ENCODE data around the gene LY6G6C. TPM values are rescaled to one million over a fixed set of nuclear protein-coding genes. Genes with fewer than 3 reads are reported as not detected.

The LY6G6C gene
- total and polyA plus RNA-seq, 2 of the 13 experiments (the other 11 are each of a cell fraction or from before 2014, with no cell fraction given) = 0.15 TPM; not detected in 1

DNA sequence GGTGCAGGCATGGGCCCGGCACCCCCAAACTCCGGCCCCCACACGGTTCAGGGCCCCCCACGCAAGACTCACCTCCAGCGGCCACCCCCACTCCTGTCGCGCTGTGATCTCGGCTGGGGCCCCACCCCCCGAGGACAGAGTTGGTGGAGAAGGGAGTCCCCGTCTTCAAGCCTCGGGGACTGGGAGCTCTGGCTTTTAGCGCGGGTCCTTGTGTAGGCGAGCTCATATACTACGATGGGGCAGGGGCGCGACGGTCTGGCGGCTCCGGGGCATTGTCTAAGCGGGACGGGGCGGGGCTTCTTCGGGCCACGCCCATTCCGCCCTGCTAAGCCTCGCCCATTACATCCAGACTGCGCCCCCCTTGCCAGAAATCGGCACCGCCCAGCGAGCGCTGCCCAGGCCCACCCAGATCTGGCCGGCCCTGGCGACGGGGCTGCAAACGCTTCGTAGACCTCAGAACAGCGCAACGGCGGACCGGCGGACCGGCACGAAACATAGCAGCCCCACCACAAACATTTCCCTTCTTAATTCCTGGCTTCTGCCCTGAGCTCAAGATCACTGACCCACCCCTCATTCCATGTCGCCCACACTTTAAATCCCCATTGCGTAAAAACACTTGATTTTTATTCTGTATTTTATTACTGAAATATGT, 8.6 kb upstream of the LY6G6C start (continued):
- TF ChIP-seq, protein P1, sequence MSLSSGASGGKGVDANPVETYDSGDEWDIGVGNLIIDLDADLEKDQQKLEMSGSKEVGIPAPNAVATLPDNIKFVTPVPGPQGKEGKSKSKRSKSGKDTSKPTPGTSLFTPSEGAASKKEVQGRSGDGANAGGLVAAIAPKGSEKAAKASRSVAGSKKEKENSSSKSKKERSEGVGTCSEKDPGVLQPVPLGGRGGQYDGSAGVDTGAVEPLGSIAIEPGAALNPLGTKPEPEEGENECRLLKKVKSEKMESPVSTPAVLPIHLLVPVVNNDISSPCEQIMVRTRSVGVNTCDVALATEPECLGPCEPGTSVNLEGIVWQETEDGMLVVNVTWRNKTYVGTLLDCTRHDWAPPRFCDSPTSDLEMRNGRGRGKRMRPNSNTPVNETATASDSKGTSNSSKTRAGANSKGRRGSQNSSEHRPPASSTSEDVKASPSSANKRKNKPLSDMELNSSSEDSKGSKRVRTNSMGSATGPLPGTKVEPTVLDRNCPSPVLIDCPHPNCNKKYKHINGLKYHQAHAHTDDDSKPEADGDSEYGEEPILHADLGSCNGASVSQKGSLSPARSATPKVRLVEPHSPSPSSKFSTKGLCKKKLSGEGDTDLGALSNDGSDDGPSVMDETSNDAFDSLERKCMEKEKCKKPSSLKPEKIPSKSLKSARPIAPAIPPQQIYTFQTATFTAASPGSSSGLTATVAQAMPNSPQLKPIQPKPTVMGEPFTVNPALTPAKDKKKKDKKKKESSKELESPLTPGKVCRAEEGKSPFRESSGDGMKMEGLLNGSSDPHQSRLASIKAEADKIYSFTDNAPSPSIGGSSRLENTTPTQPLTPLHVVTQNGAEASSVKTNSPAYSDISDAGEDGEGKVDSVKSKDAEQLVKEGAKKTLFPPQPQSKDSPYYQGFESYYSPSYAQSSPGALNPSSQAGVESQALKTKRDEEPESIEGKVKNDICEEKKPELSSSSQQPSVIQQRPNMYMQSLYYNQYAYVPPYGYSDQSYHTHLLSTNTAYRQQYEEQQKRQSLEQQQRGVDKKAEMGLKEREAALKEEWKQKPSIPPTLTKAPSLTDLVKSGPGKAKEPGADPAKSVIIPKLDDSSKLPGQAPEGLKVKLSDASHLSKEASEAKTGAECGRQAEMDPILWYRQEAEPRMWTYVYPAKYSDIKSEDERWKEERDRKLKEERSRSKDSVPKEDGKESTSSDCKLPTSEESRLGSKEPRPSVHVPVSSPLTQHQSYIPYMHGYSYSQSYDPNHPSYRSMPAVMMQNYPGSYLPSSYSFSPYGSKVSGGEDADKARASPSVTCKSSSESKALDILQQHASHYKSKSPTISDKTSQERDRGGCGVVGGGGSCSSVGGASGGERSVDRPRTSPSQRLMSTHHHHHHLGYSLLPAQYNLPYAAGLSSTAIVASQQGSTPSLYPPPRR (CRISPR knock-in tag; IDR thresholded peaks at IDR 0.05; ENCODE audit: borderline replicate concordance) = no peak; the same call in 1 of the 2 replicates
- no peak for TF ChIP-seq ZNF235 (CRISPR knock-in tag; IDR thresholded peaks at IDR 0.05; ENCODE audit: borderline replicate concordance)
- TF ChIP-seq, protein P2, sequence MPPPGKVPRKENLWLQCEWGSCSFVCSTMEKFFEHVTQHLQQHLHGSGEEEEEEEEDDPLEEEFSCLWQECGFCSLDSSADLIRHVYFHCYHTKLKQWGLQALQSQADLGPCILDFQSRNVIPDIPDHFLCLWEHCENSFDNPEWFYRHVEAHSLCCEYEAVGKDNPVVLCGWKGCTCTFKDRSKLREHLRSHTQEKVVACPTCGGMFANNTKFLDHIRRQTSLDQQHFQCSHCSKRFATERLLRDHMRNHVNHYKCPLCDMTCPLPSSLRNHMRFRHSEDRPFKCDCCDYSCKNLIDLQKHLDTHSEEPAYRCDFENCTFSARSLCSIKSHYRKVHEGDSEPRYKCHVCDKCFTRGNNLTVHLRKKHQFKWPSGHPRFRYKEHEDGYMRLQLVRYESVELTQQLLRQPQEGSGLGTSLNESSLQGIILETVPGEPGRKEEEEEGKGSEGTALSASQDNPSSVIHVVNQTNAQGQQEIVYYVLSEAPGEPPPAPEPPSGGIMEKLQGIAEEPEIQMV (CRISPR knock-in tag; IDR thresholded peaks at IDR 0.05; ENCODE audit: low read depth) = 0 out of 2 replicates have a peak, but pooled peaks have one; percentile 11
- TF ChIP-seq FOXO1 (CRISPR knock-in tag; IDR thresholded peaks at IDR 0.05) = no peak
- no peak for TF ChIP-seq PLRG1 (conservative IDR thresholded peaks at IDR 0.05)
- TF ChIP-seq E2F5 (CRISPR knock-in tag; conservative IDR thresholded peaks at IDR 0.05) = no peak
- TF ChIP-seq, protein P3, sequence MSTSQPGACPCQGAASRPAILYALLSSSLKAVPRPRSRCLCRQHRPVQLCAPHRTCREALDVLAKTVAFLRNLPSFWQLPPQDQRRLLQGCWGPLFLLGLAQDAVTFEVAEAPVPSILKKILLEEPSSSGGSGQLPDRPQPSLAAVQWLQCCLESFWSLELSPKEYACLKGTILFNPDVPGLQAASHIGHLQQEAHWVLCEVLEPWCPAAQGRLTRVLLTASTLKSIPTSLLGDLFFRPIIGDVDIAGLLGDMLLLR (CRISPR knock-in tag; IDR thresholded peaks at IDR 0.05) = no peak
- no peak for TF ChIP-seq ZMYM4 (CRISPR knock-in tag; IDR thresholded peaks at IDR 0.05)
- peak; percentile 39; the same call in 1 of the 2 replicates for TF ChIP-seq PHF21A (CRISPR knock-in tag; IDR thresholded peaks at IDR 0.05)
- no peak; the same call in none of the 2 replicates for TF ChIP-seq SNAPC2 (CRISPR knock-in tag; IDR thresholded peaks at IDR 0.05)
- no peak for TF ChIP-seq JARID2 (CRISPR knock-in tag; IDR thresholded peaks at IDR 0.05; ENCODE audit: insufficient replicate concordance)
- no peak for TF ChIP-seq ZNF678 (CRISPR knock-in tag; IDR thresholded peaks at IDR 0.05)
- peak; percentile 68; the same call in 1 of the 2 replicates for TF ChIP-seq PATZ1 (CRISPR knock-in tag; IDR thresholded peaks at IDR 0.05)
- TF ChIP-seq SP2 (CRISPR knock-in tag; IDR thresholded peaks at IDR 0.05) = no peak; the same call in 1 of the 2 replicates
- TF ChIP-seq ZNF225 (CRISPR knock-in tag; IDR thresholded peaks at IDR 0.05) = no peak
- no peak for TF ChIP-seq GATA4 (IDR thresholded peaks at IDR 0.05; ENCODE audit: borderline replicate concordance, low read depth)
- TF ChIP-seq ZEB1 (IDR thresholded peaks at IDR 0.05; ENCODE audit: insufficient replicate concordance, low read depth) = no peak
- peak; percentile 65; the same call in 1 of the 2 replicates for TF ChIP-seq BORCS8-MEF2B (CRISPR knock-in tag; IDR thresholded peaks at IDR 0.05)
- TF ChIP-seq ZNF747 (CRISPR knock-in tag; IDR thresholded peaks at IDR 0.05; ENCODE audit: borderline replicate concordance) = peak; percentile 67; the same call in 1 of the 2 replicates
- no peak; the same call in 1 of the 2 replicates for TF ChIP-seq CEBPB (IDR thresholded peaks at IDR 0.05; ENCODE audit: borderline replicate concordance, low read depth, low read length)

Measured in HepG2 (cell line).